Mucosa of descending colon (tissue), 3 donors: Measurements from ENCODE around the gene RALGAPB. TPM values are rescaled to one million over a fixed set of nuclear protein-coding genes. Genes with fewer than 3 reads are reported as not detected.
"Not testable (repeated sequence)": the region's sequence is repeated elsewhere in the genome, so short reads cannot be mapped to it uniquely, and the experiment has no call there.

Source experiments
- ATAC-seq: fragments of 200-7000 bp; cut with Tn5 transposase; one replicate; pipeline ENCODE4 v1.9.1; 2020; ENCODE audit warnings: mild to moderate bottlenecking, moderate library complexity
- DNase-seq, 3 donors: peaks; one replicate each; pipeline ENCODE4 v3.0.0-alpha.2; 2020
- H3K36me3 ChIP-seq: fragments of 200-600 bp; one replicate; pipeline ENCODE4 v1.8.0; 2021; ENCODE audit warnings: low read depth, mild to moderate bottlenecking
- H3K4me1 ChIP-seq: fragments of 200-600 bp; one replicate; pipeline ENCODE4 v1.8.0; 2021; ENCODE audit warnings: low read depth, mild to moderate bottlenecking
- H3K4me3 ChIP-seq: fragments of 200-600 bp; one replicate; pipeline ENCODE4 v1.8.0; 2021; ENCODE audit warnings: mild to moderate bottlenecking
- H3K9me3 ChIP-seq: fragments of 200-600 bp; one replicate; pipeline ENCODE4 v1.8.0; 2021; ENCODE audit warnings: mild to moderate bottlenecking
- intact Hi-C, 2 donors: fragments of 100-400 bp; cut with DNase I in 1 of 2; cut with micrococcal nuclease in 1 of 2; formaldehyde crosslinking; loops; one replicate each; pipeline versions ENCODE4 v1.11.0 to v1.11.1; 2022; cut with DNase I, micrococcal nuclease
- total RNA-seq, 3 donors: library from RNA; stranded (reverse); fragmentation: NEBNext Ultra II Directional in 2 of 3; extraction: Animal tissue kit (Norgen Biotek cat#: 25700) in 2 of 3; gene quantifications; one replicate each; pipeline versions ENCODE4 v1.2.1 to v1.2.4, GENCODE V29; 2021 to 2023
- TF ChIP-seq, protein P1 (sequence below): fragments of 200-600 bp; IDR thresholded peaks from one replicate; pipeline ENCODE4 v1.8.0; 2022; ENCODE audit warnings: antibody characterized with exemption, mild to moderate bottlenecking
- donor health status: DM: no; HTN: no; CAD: no; lungs with moderate emphysema.
- donor health status: DM: no; HTN: no; CAD: no.
- donor health status: DM: no; HTN: yes; CAD: no.

Gene RALGAPB
- total RNA-seq, 3 donors from 2014 or later: 37.7 to 44.1 (median 43.0) TPM

- Histone ChIP-seq H3K36me3 (no peaks in the 10 kb centered on the region), H3K4me1 (no peaks in the 10 kb centered on the region), H3K4me3 (no peak overlapping the region), H3K9me3 (no peaks in the 10 kb centered on the region)
- intact Hi-C loops: no loop called here
- TF ChIP-seq, protein P1, sequence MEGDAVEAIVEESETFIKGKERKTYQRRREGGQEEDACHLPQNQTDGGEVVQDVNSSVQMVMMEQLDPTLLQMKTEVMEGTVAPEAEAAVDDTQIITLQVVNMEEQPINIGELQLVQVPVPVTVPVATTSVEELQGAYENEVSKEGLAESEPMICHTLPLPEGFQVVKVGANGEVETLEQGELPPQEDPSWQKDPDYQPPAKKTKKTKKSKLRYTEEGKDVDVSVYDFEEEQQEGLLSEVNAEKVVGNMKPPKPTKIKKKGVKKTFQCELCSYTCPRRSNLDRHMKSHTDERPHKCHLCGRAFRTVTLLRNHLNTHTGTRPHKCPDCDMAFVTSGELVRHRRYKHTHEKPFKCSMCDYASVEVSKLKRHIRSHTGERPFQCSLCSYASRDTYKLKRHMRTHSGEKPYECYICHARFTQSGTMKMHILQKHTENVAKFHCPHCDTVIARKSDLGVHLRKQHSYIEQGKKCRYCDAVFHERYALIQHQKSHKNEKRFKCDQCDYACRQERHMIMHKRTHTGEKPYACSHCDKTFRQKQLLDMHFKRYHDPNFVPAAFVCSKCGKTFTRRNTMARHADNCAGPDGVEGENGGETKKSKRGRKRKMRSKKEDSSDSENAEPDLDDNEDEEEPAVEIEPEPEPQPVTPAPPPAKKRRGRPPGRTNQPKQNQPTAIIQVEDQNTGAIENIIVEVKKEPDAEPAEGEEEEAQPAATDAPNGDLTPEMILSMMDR: no peak
- ATAC-seq (no peak), DNase-seq (no peak)
Observed at GRCh38 chr20:38504368-38505090, 31.9 kb downstream of the RALGAPB start.

DNA sequence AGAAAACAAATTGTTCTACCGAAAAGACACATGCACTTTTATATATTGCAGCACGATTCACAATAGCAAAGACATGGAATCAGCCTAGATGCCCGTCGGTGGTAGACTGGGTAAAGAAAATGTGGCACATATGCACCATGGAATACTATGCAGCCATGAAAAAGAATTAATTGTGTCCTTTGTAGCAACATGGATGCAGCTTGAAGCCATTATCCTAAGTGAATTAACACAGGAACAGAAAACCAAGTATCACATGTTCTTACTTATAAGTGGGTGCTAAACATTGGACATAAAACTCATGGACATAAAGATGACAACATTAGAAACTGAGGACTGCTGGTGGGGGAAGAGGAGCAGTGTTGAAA lies 32.4 kb downstream of the RALGAPB start:
- Histone ChIP-seq H3K4me1 (no peaks in the 10 kb centered on the region), H3K9me3 (no peaks in the 10 kb centered on the region), H3K36me3 (no peaks in the 10 kb centered on the region), H3K4me3 (no peak overlapping the region)
- intact Hi-C loops: no loop called here
- TF ChIP-seq, protein P1: no peak
- DNase-seq (no peak), ATAC-seq (no peak)

GRCh38 chr20:38511726-38512125 lies 39.1 kb downstream of the RALGAPB start:
- intact Hi-C loops, H3K4me3 ChIP-seq, H3K4me1 ChIP-seq, DNase-seq, H3K36me3 ChIP-seq, H3K9me3 ChIP-seq, ATAC-seq: not testable (repeated sequence)

GRCh38 chr20:38514185-38514584 lies 41.5 kb downstream of the RALGAPB start:
- intact Hi-C loops: no loop called here
- H3K36me3 ChIP-seq: no peaks in the 10 kb centered on the region

DNA sequence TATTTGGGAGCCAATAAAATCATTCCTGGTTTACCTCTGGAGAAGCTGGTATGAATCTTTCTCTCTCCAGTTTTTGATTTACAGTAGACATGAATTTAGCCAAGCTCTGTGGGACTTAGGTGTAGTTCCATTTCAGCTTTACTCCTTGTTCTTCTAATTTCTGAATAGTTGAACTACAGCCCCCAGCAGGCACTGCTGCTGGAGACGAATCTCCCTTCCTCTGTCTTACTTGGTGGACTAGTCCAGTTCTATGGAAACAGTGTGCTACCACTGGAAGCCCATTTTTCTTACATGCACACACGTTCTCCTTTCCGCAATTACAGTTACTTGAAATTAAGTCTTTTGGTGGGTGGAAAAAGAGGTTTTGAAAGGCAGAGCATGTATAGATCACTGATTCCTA lies 42.3 kb downstream of the RALGAPB start:
- TF ChIP-seq, protein P1: no peak
- DNase-seq (no peak), ATAC-seq (no peak)
- no peaks in the 10 kb centered on the region for H3K4me1 ChIP-seq
- no peaks in the 10 kb centered on the region for H3K36me3 ChIP-seq
- H3K4me3 ChIP-seq: no peak overlapping the region
- intact Hi-C loops: no loop called here
- no peaks in the 10 kb centered on the region for H3K9me3 ChIP-seq

More at GRCh38 chr20:38514185-38514584, 41.5 kb downstream of the RALGAPB start:
- H3K4me1 ChIP-seq: no peaks in the 10 kb centered on the region
- H3K4me3 ChIP-seq: no peak overlapping the region
- H3K9me3 ChIP-seq: no peaks in the 10 kb centered on the region
- TF ChIP-seq, protein P1: no peak
- DNase-seq: no peak
- ATAC-seq: no peak

GRCh38 chr20:38515631-38516030 lies 43.0 kb downstream of the RALGAPB start:
- intact Hi-C loops: no loop called here
- Histone ChIP-seq H3K4me1 (no peaks in the 10 kb centered on the region), H3K9me3 (no peaks in the 10 kb centered on the region), H3K4me3 (no peak overlapping the region), H3K36me3 (no peaks in the 10 kb centered on the region)
- DNase-seq: no peak
- ATAC-seq: no peak
- TF ChIP-seq, protein P1: no peak
